Measurements from ENCODE around the gene AQP2.

AQP2 gene

DNA sequence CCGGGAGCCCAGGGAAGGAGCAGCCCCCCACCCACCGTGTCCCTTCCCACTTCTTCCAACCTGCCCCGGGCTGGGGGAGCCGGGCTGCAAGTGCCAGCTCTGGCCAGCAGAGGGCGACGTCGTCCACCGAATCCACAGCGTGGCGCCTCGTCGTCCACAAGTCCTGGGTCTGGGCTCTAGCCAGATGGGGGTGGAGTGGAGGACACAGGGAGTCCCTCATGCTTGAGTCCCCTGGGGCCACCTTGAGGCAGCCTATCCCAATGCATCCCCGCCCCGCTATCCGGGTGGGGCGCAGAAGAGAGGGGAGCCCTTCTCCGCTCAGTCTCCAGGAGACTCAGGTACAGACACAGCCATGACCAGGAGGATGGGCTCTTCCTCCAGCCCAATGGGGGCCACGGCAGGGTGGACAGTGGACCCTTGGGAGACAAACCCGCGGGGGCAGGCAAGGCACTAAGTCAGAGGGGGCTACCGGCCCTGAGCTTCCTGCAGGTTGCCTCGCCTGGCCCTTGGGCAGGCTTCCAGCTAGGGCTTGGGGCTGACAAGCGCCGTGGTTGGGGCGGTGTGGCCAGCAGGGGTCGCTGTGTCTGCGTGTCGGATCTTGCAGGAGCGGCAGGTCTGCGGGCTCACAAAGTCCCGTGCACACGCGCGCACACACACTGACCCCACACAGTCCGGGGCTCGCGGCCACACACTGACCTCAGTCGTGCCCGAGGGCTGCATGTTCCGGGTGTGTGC, 16.7 kb downstream of the AQP2 start (continued):
- TF ChIP-seq, protein P1, sequence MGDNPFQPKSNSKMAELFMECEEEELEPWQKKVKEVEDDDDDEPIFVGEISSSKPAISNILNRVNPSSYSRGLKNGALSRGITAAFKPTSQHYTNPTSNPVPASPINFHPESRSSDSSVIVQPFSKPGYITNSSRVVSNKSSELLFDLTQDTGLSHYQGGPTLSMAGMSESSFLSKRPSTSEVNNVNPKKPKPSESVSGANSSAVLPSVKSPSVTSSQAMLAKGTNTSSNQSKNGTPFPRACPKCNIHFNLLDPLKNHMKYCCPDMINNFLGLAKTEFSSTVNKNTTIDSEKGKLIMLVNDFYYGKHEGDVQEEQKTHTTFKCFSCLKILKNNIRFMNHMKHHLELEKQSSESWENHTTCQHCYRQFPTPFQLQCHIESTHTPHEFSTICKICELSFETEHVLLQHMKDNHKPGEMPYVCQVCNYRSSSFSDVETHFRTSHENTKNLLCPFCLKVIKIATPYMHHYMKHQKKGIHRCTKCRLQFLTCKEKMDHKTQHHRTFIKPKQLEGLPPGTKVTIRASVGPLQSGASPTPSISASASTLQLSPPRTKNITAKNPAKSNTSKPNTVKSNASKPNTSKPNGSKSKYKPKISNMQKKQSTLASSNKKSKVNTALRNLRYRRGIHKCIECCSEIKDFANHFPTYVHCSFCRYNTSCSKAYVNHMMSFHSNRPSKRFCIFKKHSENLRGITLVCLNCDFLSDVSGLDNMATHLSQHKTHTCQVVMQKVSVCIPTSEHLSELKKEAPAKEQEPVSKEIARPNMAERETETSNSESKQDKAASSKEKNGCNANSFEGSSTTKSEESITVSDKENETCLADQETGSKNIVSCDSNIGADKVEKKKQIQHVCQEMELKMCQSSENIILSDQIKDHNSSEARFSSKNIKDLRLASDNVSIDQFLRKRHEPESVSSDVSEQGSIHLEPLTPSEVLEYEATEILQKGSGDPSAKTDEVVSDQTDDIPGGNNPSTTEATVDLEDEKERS (tag by site-specific recombination; IDR thresholded peaks at IDR 0.05): 0 out of 2 replicates have a peak, but pooled peaks have one; percentile 5
- TF ChIP-seq, protein P2, sequence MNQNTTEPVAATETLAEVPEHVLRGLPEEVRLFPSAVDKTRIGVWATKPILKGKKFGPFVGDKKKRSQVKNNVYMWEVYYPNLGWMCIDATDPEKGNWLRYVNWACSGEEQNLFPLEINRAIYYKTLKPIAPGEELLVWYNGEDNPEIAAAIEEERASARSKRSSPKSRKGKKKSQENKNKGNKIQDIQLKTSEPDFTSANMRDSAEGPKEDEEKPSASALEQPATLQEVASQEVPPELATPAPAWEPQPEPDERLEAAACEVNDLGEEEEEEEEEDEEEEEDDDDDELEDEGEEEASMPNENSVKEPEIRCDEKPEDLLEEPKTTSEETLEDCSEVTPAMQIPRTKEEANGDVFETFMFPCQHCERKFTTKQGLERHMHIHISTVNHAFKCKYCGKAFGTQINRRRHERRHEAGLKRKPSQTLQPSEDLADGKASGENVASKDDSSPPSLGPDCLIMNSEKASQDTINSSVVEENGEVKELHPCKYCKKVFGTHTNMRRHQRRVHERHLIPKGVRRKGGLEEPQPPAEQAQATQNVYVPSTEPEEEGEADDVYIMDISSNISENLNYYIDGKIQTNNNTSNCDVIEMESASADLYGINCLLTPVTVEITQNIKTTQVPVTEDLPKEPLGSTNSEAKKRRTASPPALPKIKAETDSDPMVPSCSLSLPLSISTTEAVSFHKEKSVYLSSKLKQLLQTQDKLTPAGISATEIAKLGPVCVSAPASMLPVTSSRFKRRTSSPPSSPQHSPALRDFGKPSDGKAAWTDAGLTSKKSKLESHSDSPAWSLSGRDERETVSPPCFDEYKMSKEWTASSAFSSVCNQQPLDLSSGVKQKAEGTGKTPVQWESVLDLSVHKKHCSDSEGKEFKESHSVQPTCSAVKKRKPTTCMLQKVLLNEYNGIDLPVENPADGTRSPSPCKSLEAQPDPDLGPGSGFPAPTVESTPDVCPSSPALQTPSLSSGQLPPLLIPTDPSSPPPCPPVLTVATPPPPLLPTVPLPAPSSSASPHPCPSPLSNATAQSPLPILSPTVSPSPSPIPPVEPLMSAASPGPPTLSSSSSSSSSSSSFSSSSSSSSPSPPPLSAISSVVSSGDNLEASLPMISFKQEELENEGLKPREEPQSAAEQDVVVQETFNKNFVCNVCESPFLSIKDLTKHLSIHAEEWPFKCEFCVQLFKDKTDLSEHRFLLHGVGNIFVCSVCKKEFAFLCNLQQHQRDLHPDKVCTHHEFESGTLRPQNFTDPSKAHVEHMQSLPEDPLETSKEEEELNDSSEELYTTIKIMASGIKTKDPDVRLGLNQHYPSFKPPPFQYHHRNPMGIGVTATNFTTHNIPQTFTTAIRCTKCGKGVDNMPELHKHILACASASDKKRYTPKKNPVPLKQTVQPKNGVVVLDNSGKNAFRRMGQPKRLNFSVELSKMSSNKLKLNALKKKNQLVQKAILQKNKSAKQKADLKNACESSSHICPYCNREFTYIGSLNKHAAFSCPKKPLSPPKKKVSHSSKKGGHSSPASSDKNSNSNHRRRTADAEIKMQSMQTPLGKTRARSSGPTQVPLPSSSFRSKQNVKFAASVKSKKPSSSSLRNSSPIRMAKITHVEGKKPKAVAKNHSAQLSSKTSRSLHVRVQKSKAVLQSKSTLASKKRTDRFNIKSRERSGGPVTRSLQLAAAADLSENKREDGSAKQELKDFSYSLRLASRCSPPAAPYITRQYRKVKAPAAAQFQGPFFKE (tag by site-specific recombination; IDR thresholded peaks at IDR 0.05; ENCODE audit: borderline replicate concordance): 0 out of 2 replicates have a peak, but pooled peaks have one; percentile 8
- TF ChIP-seq ZSCAN16 (tag by site-specific recombination; IDR thresholded peaks at IDR 0.05) (no peak), ZNF121 (tag by site-specific recombination; IDR thresholded peaks at IDR 0.05) (no peak), ZEB2 (tag by site-specific recombination; IDR thresholded peaks at IDR 0.05) (peak; percentile 92), ZNF423 (tag by site-specific recombination; IDR thresholded peaks at IDR 0.05) (peak; percentile 96), ZSCAN23 (tag by site-specific recombination; IDR thresholded peaks at IDR 0.05) (no peak), ZIC2 (tag by site-specific recombination; IDR thresholded peaks at IDR 0.05) (peak; percentile 87), SP3 (tag by site-specific recombination; IDR thresholded peaks at IDR 0.05) (peak; percentile 73), ZNF629 (tag by site-specific recombination; IDR thresholded peaks at IDR 0.05) (peak; percentile 60; the same call in 1 of the 2 replicates), ZNF600 (tag by site-specific recombination; IDR thresholded peaks at IDR 0.05) (peak; percentile 78), ZNF341 (tag by site-specific recombination; IDR thresholded peaks at IDR 0.05; ENCODE audit: low read depth) (peak; percentile 67; the same call in 1 of the 2 replicates)
- TF ChIP-seq, protein P3, sequence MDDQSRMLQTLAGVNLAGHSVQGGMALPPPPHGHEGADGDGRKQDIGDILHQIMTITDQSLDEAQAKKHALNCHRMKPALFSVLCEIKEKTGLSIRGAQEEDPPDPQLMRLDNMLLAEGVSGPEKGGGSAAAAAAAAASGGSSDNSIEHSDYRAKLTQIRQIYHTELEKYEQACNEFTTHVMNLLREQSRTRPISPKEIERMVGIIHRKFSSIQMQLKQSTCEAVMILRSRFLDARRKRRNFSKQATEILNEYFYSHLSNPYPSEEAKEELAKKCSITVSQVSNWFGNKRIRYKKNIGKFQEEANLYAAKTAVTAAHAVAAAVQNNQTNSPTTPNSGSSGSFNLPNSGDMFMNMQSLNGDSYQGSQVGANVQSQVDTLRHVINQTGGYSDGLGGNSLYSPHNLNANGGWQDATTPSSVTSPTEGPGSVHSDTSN (CRISPR knock-in tag; IDR thresholded peaks at IDR 0.05): 0 out of 2 replicates have a peak, but pooled peaks have one; percentile 61

DNA sequence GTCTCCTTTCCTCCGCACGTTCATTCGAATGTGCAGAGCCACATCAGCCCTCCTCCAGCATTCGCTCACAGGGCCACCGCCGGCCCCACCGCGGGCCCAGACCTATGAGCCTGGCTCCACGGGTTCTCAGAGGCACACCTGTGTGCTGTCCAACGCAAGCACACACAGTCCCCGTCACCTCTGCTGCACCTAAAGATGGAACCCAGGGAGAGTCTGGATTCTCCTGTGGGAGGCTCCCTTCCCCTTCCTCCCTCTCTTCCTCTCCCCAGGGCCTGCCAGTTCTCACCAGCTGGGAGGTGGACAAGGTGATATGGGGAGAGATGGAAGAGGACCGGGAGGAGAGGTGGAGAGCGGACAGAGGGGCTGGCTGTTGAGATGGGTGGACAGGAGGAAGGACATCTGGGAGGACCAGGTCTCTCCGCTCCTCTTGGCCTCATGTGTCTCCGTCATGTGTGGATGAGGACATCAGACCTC, 17.3 kb downstream of the AQP2 start:
- Histone ChIP-seq H3K27ac (ENCODE audit: extremely low read depth, low read depth, low read length) (no peak overlapping the region), H3K9me3 (ENCODE audit: control insufficient read depth, insufficient read depth, low read depth, low read length) (no peaks in the 10 kb centered on the region), H3K4me1 (ENCODE audit: control insufficient read depth, insufficient read depth, low read length) (no peaks in the 10 kb centered on the region), H3K4me3 (ENCODE audit: low read depth, low read length) (peak overlapping the region; percentile 31), H3K36me3 (ENCODE audit: control insufficient read depth in 2 of 2, insufficient read depth in 1 of 2, low read length in 2 of 2) (no peaks in the 10 kb centered on the region)
- ChIA-PET POLR2A (interaction anchor here (0.7 to 1.5 kb wide), 7 partner anchors 22 to 227 kb away, joined by 3 to 6 read pairs (median 4); partner anchors contain the start of genes BCDIN3D, COX14 and TMBIM6), CTCF (interaction anchor here (0.5 to 7.1 kb wide), 66 partner anchors 8 to 1243 kb away, joined by 3 to 104 read pairs (median 6); partner anchors contain the start of genes AQP2, COX14 and RACGAP1)
- TF ChIP-seq ZNF16 (tag by site-specific recombination; IDR thresholded peaks at IDR 0.05; ENCODE audit: low read depth) (no peak), ZFP69B (tag by site-specific recombination; IDR thresholded peaks at IDR 0.05) (peak; percentile 77; the same call in 1 of the 2 replicates), ZNF24 (tag by site-specific recombination; IDR thresholded peaks at IDR 0.05) (no peak; the same call in 1 of the 2 replicates), ZNF830 (tag by site-specific recombination; IDR thresholded peaks at IDR 0.05; ENCODE audit: low read depth) (no peak), GLI2 (tag by site-specific recombination; IDR thresholded peaks at IDR 0.05; ENCODE audit: borderline replicate concordance, low read depth) (no peak), ZNF501 (tag by site-specific recombination; IDR thresholded peaks at IDR 0.05) (no peak)
- TF ChIP-seq, protein P4, sequence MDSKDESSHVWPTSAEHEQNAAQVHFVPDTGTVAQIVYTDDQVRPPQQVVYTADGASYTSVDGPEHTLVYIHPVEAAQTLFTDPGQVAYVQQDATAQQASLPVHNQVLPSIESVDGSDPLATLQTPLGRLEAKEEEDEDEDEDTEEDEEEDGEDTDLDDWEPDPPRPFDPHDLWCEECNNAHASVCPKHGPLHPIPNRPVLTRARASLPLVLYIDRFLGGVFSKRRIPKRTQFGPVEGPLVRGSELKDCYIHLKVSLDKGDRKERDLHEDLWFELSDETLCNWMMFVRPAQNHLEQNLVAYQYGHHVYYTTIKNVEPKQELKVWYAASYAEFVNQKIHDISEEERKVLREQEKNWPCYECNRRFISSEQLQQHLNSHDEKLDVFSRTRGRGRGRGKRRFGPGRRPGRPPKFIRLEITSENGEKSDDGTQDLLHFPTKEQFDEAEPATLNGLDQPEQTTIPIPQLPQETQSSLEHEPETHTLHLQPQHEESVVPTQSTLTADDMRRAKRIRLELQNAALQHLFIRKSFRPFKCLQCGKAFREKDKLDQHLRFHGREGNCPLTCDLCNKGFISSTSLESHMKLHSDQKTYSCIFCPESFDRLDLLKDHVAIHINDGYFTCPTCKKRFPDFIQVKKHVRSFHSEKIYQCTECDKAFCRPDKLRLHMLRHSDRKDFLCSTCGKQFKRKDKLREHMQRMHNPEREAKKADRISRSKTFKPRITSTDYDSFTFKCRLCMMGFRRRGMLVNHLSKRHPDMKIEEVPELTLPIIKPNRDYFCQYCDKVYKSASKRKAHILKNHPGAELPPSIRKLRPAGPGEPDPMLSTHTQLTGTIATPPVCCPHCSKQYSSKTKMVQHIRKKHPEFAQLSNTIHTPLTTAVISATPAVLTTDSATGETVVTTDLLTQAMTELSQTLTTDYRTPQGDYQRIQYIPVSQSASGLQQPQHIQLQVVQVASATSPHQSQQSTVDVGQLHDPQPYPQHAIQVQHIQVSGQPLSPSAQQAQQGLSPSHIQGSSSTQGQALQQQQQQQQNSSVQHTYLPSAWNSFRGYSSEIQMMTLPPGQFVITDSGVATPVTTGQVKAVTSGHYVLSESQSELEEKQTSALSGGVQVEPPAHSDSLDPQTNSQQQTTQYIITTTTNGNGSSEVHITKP (tag by site-specific recombination; IDR thresholded peaks at IDR 0.05): peak; percentile 53
